BJ (cell line): ENCODE data around the gene SLIT3. TPM values are rescaled to one million over a fixed set of nuclear protein-coding genes. Genes with fewer than 3 reads are reported as not detected.

Experiments
- CTCF ChIA-PET: fragments of 350-600 bp; formaldehyde crosslinking; extraction: SDS; loops from one replicate; lab custom pipeline; 2021; ENCODE audit warnings: antibody characterized with exemption, inconsistent platforms; lab: Yijun Ruan, JAX
- POLR2A ChIA-PET: fragments of 300-600 bp; sonication (Branson Sonifier 250); formaldehyde crosslinking; extraction: SDS; loops from one replicate; lab custom pipeline; 2021; ENCODE audit warnings: antibody characterized with exemption; lab: Charles Lee
- DNase-seq: peaks from one replicate; pipeline ENCODE4 v3.0.0-alpha.2; 2011; ENCODE audit warnings: low read depth
- H3K27me3 ChIP-seq: 2 replicates; pipeline ENCODE4 v1.6.0; 2011; ENCODE audit warnings: low read length; ENCODE audit not compliant: control insufficient read depth, insufficient read depth
- H3K36me3 ChIP-seq: 2 replicates; pipeline ENCODE4 v1.5.1; 2011; ENCODE audit warnings: low read length; ENCODE audit not compliant: control insufficient read depth, insufficient read depth
- H3K4me3 ChIP-seq: 2 replicates; pipeline ENCODE4 v1.5.1; 2011; ENCODE audit warnings: low read depth, mild to moderate bottlenecking, control low read depth, low read length
- CTCF ChIP-seq: IDR thresholded peaks from 2 replicates; pipeline ENCODE4 v1.5.1; 2011; ENCODE audit warnings: low read depth, mild to moderate bottlenecking, control low read depth, inconsistent platforms, low read length, moderate library complexity; ENCODE audit not compliant: insufficient read depth
- polyA plus RNA-seq: library from polyadenylated mRNA; depleted of rRNA; stranded (reverse); fragments of >200 nt; gene quantifications from 2 replicates; pipeline ENCODE4 v1.2.3, GENCODE V29; 2011

The SLIT3 gene
- polyA plus RNA-seq, 1 experiment = 26.8 TPM

GRCh38 chr5:169070413-169070812 lies 230.5 kb downstream of the SLIT3 start:
- Histone ChIP-seq H3K27me3 (no peaks in the 10 kb centered on the region), H3K36me3 (no peaks in the 10 kb centered on the region), H3K4me3 (no peak overlapping the region)
- no peak for TF ChIP-seq CTCF
- ChIA-PET CTCF (interaction anchor here (0.6 kb wide), 1 partner anchor 36 kb away, joined by 3 read pairs; no protein-coding TSS in a partner anchor), POLR2A (no interaction called here)
- no peak for DNase-seq

GRCh38 chr5:169067751-169068173 lies 233.2 kb downstream of the SLIT3 start:
- Histone ChIP-seq H3K36me3 (no peaks in the 10 kb centered on the region), H3K27me3 (no peaks in the 10 kb centered on the region), H3K4me3 (no peak overlapping the region)
- no peak for TF ChIP-seq CTCF
- ChIA-PET POLR2A (no interaction called here), CTCF (no interaction called here)
- no peak for DNase-seq

GRCh38 chr5:169065400-169065799 lies 235.5 kb downstream of the SLIT3 start:
- no peak for TF ChIP-seq CTCF
- Histone ChIP-seq H3K4me3 (no peak overlapping the region), H3K27me3 (no peaks in the 10 kb centered on the region), H3K36me3 (no peaks in the 10 kb centered on the region)
- CTCF ChIA-PET = no interaction called here
- no peak for DNase-seq
- POLR2A ChIA-PET = no interaction called here

GRCh38 chr5:169064093-169064492 lies 236.8 kb downstream of the SLIT3 start:
- Histone ChIP-seq H3K27me3 (no peaks in the 10 kb centered on the region), H3K36me3 (no peaks in the 10 kb centered on the region), H3K4me3 (no peak overlapping the region)
- TF ChIP-seq CTCF = no peak
- no peak for DNase-seq
- ChIA-PET CTCF (no interaction called here), POLR2A (no interaction called here)

GRCh38 chr5:169063316-169063953 lies 237.5 kb downstream of the SLIT3 start:
- DNase-seq = no peak
- H3K27me3 ChIP-seq = no peaks in the 10 kb centered on the region
- CTCF ChIA-PET = no interaction called here
- POLR2A ChIA-PET = no interaction called here
- TF ChIP-seq CTCF = no peak
- no peaks in the 10 kb centered on the region for H3K36me3 ChIP-seq
- H3K4me3 ChIP-seq = no peak overlapping the region
